SK-N-SH treated with all-trans-retinoic acid at 6 μM for 48 hours (cell line): ENCODE results near the gene GNG10.

ENCODE experiments used
- BACH2 ChIP-seq: fragments of 250-450 bp; sonication (Bioruptor Pico); IDR thresholded peaks from 2 replicates; pipeline ENCODE4 v1.9.0; 2021; ENCODE audit warnings: mild to moderate bottlenecking, borderline replicate concordance
- CSDC2 ChIP-seq: fragments of 250-450 bp; sonication (Bioruptor Pico); IDR thresholded peaks from 2 replicates; pipeline ENCODE4 v1.5.0; 2020; ENCODE audit warnings: mild to moderate bottlenecking, moderate library complexity
- GLIS3 ChIP-seq: fragments of 250-450 bp; sonication (Bioruptor Pico); IDR thresholded peaks from 2 replicates; pipeline ENCODE4 v1.5.0; 2020; ENCODE audit warnings: mild to moderate bottlenecking, moderate library complexity
- PPARA ChIP-seq: fragments of 250-450 bp; sonication (Bioruptor Pico); IDR thresholded peaks from 2 replicates; pipeline ENCODE4 v1.5.0; 2020; ENCODE audit warnings: mild to moderate bottlenecking, borderline replicate concordance
- TCF4 ChIP-seq: fragments of 250-450 bp; sonication (Bioruptor Pico); IDR thresholded peaks from 2 replicates; pipeline ENCODE4 v1.8.0; 2021; ENCODE audit warnings: mild to moderate bottlenecking, moderate library complexity, borderline replicate concordance
- TOX ChIP-seq: fragments of 250-450 bp; sonication (Bioruptor Pico); IDR thresholded peaks from 2 replicates; pipeline ENCODE4 v1.8.0; 2021; ENCODE audit warnings: mild to moderate bottlenecking, moderate library complexity, borderline replicate concordance
- ZFP3 ChIP-seq: fragments of 250-450 bp; sonication (Bioruptor Pico); IDR thresholded peaks from 2 replicates; pipeline ENCODE4 v1.5.0; 2020; ENCODE audit warnings: mild to moderate bottlenecking, moderate library complexity
- ZFP30 ChIP-seq: fragments of 450-650 bp; formaldehyde crosslinking; IDR thresholded peaks from 2 replicates; pipeline ENCODE4 v1.5.0; 2022; ENCODE audit warnings: mild to moderate bottlenecking, moderate library complexity
- TF ChIP-seq, protein P1 (sequence below): fragments of 250-450 bp; sonication (Bioruptor Pico); IDR thresholded peaks from 2 replicates; pipeline ENCODE4 v1.5.1; 2021; ENCODE audit warnings: mild to moderate bottlenecking, moderate library complexity
- TF ChIP-seq, protein P2 (sequence below): fragments of 250-450 bp; sonication (Bioruptor Pico); IDR thresholded peaks from 2 replicates; pipeline ENCODE4 v1.8.0; 2020; ENCODE audit warnings: mild to moderate bottlenecking, moderate library complexity, borderline replicate concordance
- TF ChIP-seq, protein P3 (sequence below): fragments of 250-450 bp; sonication (Bioruptor Pico); IDR thresholded peaks from 2 replicates; pipeline ENCODE4 v1.5.0; 2020; ENCODE audit warnings: mild to moderate bottlenecking, moderate library complexity
- TF ChIP-seq, protein P4 (sequence below): fragments of 250-450 bp; sonication (Bioruptor Pico); IDR thresholded peaks from 2 replicates; pipeline ENCODE4 v1.5.1; 2020; ENCODE audit warnings: low read depth, mild to moderate bottlenecking, moderate library complexity
- TF ChIP-seq, protein P5 (sequence below): fragments of 250-450 bp; sonication (Bioruptor Pico); IDR thresholded peaks from 2 replicates; pipeline ENCODE4 v1.8.0; 2021; ENCODE audit warnings: low read depth, mild to moderate bottlenecking, moderate library complexity, borderline replicate concordance

DNA sequence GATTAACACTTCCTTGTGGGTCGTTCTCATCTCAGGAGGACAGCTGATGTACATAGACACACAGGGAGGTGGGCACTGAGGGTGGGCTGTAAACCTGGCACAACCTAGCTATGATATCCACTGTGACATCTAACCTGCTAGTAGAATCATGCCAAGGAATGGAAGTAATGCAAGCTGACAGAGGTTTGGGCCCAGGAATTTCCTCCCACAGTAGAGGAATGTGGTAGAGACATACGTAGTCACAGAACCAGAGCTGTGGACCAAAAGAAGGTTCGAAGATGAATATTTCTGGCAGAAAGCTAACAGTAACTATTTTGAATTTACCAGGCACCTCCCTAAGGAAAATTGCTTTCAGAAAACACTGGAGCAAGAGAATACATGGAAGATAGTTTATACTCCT is 45.5 kb upstream of the GNG10 start:
- TF ChIP-seq, protein P1, sequence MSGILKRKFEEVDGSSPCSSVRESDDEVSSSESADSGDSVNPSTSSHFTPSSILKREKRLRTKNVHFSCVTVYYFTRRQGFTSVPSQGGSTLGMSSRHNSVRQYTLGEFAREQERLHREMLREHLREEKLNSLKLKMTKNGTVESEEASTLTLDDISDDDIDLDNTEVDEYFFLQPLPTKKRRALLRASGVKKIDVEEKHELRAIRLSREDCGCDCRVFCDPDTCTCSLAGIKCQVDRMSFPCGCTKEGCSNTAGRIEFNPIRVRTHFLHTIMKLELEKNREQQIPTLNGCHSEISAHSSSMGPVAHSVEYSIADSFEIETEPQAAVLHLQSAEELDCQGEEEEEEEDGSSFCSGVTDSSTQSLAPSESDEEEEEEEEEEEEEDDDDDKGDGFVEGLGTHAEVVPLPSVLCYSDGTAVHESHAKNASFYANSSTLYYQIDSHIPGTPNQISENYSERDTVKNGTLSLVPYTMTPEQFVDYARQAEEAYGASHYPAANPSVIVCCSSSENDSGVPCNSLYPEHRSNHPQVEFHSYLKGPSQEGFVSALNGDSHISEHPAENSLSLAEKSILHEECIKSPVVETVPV (CRISPR knock-in tag), result no peak
- TF ChIP-seq CSDC2 (no peak), GLIS3 (CRISPR knock-in tag) (no peak), BACH2 (CRISPR knock-in tag) (no peak), ZFP3 (CRISPR knock-in tag) (no peak), TCF4 (CRISPR knock-in tag) (no peak), TOX (no peak), PPARA (CRISPR knock-in tag) (no peak), ZFP30 (CRISPR knock-in tag) (no peak)
- TF ChIP-seq, protein P2, sequence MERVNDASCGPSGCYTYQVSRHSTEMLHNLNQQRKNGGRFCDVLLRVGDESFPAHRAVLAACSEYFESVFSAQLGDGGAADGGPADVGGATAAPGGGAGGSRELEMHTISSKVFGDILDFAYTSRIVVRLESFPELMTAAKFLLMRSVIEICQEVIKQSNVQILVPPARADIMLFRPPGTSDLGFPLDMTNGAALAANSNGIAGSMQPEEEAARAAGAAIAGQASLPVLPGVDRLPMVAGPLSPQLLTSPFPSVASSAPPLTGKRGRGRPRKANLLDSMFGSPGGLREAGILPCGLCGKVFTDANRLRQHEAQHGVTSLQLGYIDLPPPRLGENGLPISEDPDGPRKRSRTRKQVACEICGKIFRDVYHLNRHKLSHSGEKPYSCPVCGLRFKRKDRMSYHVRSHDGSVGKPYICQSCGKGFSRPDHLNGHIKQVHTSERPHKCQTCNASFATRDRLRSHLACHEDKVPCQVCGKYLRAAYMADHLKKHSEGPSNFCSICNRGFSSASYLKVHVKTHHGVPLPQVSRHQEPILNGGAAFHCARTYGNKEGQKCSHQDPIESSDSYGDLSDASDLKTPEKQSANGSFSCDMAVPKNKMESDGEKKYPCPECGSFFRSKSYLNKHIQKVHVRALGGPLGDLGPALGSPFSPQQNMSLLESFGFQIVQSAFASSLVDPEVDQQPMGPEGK (CRISPR knock-in tag), result no peak
- TF ChIP-seq, protein P3, sequence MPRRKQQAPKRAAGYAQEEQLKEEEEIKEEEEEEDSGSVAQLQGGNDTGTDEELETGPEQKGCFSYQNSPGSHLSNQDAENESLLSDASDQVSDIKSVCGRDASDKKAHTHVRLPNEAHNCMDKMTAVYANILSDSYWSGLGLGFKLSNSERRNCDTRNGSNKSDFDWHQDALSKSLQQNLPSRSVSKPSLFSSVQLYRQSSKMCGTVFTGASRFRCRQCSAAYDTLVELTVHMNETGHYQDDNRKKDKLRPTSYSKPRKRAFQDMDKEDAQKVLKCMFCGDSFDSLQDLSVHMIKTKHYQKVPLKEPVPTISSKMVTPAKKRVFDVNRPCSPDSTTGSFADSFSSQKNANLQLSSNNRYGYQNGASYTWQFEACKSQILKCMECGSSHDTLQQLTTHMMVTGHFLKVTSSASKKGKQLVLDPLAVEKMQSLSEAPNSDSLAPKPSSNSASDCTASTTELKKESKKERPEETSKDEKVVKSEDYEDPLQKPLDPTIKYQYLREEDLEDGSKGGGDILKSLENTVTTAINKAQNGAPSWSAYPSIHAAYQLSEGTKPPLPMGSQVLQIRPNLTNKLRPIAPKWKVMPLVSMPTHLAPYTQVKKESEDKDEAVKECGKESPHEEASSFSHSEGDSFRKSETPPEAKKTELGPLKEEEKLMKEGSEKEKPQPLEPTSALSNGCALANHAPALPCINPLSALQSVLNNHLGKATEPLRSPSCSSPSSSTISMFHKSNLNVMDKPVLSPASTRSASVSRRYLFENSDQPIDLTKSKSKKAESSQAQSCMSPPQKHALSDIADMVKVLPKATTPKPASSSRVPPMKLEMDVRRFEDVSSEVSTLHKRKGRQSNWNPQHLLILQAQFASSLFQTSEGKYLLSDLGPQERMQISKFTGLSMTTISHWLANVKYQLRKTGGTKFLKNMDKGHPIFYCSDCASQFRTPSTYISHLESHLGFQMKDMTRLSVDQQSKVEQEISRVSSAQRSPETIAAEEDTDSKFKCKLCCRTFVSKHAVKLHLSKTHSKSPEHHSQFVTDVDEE (CRISPR knock-in tag), result no peak
- TF ChIP-seq, protein P4, sequence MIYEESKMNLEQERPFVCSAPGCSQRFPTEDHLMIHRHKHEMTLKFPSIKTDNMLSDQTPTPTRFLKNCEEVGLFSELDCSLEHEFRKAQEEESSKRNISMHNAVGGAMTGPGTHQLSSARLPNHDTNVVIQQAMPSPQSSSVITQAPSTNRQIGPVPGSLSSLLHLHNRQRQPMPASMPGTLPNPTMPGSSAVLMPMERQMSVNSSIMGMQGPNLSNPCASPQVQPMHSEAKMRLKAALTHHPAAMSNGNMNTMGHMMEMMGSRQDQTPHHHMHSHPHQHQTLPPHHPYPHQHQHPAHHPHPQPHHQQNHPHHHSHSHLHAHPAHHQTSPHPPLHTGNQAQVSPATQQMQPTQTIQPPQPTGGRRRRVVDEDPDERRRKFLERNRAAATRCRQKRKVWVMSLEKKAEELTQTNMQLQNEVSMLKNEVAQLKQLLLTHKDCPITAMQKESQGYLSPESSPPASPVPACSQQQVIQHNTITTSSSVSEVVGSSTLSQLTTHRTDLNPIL, result no peak
- TF ChIP-seq, protein P5, sequence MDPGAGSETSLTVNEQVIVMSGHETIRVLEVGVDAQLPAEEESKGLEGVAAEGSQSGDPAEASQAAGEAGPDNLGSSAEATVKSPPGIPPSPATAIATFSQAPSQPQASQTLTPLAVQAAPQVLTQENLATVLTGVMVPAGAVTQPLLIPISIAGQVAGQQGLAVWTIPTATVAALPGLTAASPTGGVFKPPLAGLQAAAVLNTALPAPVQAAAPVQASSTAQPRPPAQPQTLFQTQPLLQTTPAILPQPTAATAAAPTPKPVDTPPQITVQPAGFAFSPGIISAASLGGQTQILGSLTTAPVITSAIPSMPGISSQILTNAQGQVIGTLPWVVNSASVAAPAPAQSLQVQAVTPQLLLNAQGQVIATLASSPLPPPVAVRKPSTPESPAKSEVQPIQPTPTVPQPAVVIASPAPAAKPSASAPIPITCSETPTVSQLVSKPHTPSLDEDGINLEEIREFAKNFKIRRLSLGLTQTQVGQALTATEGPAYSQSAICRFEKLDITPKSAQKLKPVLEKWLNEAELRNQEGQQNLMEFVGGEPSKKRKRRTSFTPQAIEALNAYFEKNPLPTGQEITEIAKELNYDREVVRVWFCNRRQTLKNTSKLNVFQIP (CRISPR knock-in tag), result no peak
